Suprapubic skin (tissue), 3 donors: ENCODE results near the gene SVIL.
"Not testable (repeated sequence)": the region's sequence is repeated elsewhere in the genome, so short reads cannot be mapped to it uniquely, and the experiment has no call there.

Source experiments
- CTCF ChIP-seq, 2 donors: fragments of 200-600 bp in 1 of 2; fragments of 450-650 bp in 1 of 2; sonication (generic) in 1 of 2; IDR thresholded peaks; one replicate each; pipeline ENCODE4 v1.5.1; 2016 to 2019; ENCODE audit warnings: antibody characterized with exemption in 2 of 2, mild to moderate bottlenecking in 1 of 2, moderate library complexity in 1 of 2
- EP300 ChIP-seq: sonication (generic); formaldehyde crosslinking; IDR thresholded peaks from one replicate; pipeline ENCODE4 v1.6.1; 2017; ENCODE audit warnings: antibody characterized with exemption
- POLR2A ChIP-seq, 2 donors: fragments of 450-650 bp; IDR thresholded peaks; one replicate each; pipeline ENCODE4 v1.6.1; 2017; ENCODE audit warnings: antibody characterized with exemption in 2 of 2, mild to moderate bottlenecking in 2 of 2, moderate library complexity in 2 of 2

- not testable (repeated sequence) for TF ChIP-seq CTCF (IDR thresholded peaks at IDR 0.05); POLR2A (IDR thresholded peaks at IDR 0.05); EP300
Measured at GRCh38 chr10:29606693-29607092, 28.1 kb downstream of the SVIL start.
